H1 (cell line): Measurements from ENCODE around the gene MRTFA. TPM values are rescaled to one million over a fixed set of nuclear protein-coding genes. Genes with fewer than 3 reads are reported as not detected.

Experiments used
- CHD2 ChIP-seq: IDR thresholded peaks from 2 replicates; pipeline ENCODE4 v1.6.1; 2012; ENCODE audit warnings: low read length, improper control_type of control experiment
- CREB1 ChIP-seq: IDR thresholded peaks from 2 replicates; pipeline ENCODE4 v1.6.1; 2012; ENCODE audit warnings: inconsistent platforms
- FOSL1 ChIP-seq: IDR thresholded peaks from 2 replicates; pipeline ENCODE4 v1.6.1; 2011; ENCODE audit warnings: mild to moderate bottlenecking, low read depth, low read length, moderate library complexity; ENCODE audit not compliant: insufficient read depth
- KDM4A ChIP-seq: IDR thresholded peaks from one replicate; pipeline ENCODE4 v1.7.1; 2012; ENCODE audit warnings: low read depth, mild to moderate bottlenecking, moderate library complexity, low read length, inconsistent platforms; ENCODE audit not compliant: severe bottlenecking
- RNF2 ChIP-seq: fragments of 200-900, 300-1000 bp; sonication (generic); IDR thresholded peaks from 2 replicates; pipeline ENCODE4 v1.7.1; 2016; ENCODE audit warnings: borderline replicate concordance, low read depth, mild to moderate bottlenecking, antibody characterized with exemption, low read length; ENCODE audit not compliant: poor library complexity, severe bottlenecking; ENCODE audit errors: missing control alignments
- YY1 ChIP-seq: IDR thresholded peaks from 2 replicates; pipeline ENCODE4 v1.6.1; 2011; ENCODE audit warnings: low read depth, mild to moderate bottlenecking, low read length
- polyA plus RNA-seq, 7 experiments: library from polyadenylated mRNA; depleted of rRNA in 3 of 7; stranded (reverse) in 5 of 7; unstranded in 2 of 7; fragments of >200 nt in 5 of 7; fragments of 200-250 nt in 2 of 7; gene quantifications; 1 replicate in 5 of 7; 2 replicates in 1 of 7; 4 replicates in 1 of 7; pipeline versions ENCODE4 v1.2.1 to v1.2.3, GENCODE V29; 2011 to 2013; ENCODE audit warnings: missing spikeins in 2 of 7, mixed read lengths in 2 of 7
- total RNA-seq: library from RNA; stranded (reverse); fragmentation: NEBNext Ultra II Directional; extraction: Animal tissue kit (Norgen Biotek cat#: 25700); gene quantifications from 2 replicates; pipeline ENCODE4 v1.2.1, GENCODE V29; 2021

The MRTFA gene
- total and polyA plus RNA-seq, 2 of the 8 experiments (the other 6 are each of a cell fraction or from before 2014, with no cell fraction given) = 5.4 to 37.9 TPM

DNA sequence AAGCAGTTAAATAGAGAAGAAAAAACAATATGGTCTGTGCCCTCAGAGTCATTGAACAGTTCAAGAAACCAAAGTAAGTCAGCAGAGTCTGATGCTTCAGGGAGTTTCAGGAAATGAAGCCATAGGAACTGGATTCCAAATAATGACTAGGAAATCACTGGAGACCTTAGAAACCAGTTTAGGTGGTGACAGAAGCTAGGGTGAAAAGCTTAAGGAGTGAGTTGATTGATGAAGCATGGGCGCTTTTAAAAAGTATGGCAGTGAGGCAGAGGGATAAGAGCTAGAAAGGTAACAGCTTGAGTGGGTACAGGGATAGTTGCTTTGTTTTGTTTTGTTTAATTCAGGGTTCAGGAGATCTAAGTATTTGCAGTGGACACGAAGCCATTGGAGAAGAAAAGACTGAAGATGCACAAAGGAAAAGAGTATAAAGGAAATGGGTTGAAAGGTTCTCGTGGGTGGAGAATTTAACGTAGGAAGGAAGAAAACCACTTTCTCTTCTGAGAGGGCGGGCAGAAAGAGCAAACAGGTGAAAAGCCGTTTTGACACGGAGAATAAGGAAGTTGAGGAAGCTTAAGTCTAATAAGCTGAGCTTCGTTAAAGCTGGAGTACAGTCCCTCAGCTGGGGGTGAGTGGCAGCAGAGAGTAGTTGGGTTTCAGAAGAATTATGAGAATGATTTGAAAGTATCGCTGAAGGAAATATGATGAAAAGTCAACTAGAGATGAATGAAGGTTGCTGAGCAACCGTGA is 251.3 kb downstream of the MRTFA start (continued):
- TF ChIP-seq KDM4A = no peak
- no peak for TF ChIP-seq CREB1
- TF ChIP-seq FOSL1 = no peak
- TF ChIP-seq CHD2 = no peak
- TF ChIP-seq YY1 = no peak
- TF ChIP-seq RNF2 = no peak
